Gastrocnemius medialis (tissue), 4 donors: Measurements from ENCODE around the gene SH3PXD2B.

ENCODE experiments used
- POLR2A ChIP-seq, 2 donors: fragments of 450-650 bp; IDR thresholded peaks; one replicate each; pipeline ENCODE4 v1.6.1; 2017; ENCODE audit warnings: antibody characterized with exemption in 2 of 2, mild to moderate bottlenecking in 2 of 2, moderate library complexity in 2 of 2
- TF ChIP-seq, protein P1 (sequence below), 5 experiments: fragments of 450-650 bp in 3 of 5; fragments of 200-600 bp in 2 of 5; sonication (generic) in 2 of 5; IDR thresholded peaks in 4 of 5; conservative IDR thresholded peaks in 1 of 5; 1 replicate in 4 of 5; 2 replicates in 1 of 5; pipeline ENCODE4 v1.5.1; 2016 to 2019; ENCODE audit warnings: antibody characterized with exemption in 5 of 5, mild to moderate bottlenecking in 3 of 5, moderate library complexity in 3 of 5

DNA sequence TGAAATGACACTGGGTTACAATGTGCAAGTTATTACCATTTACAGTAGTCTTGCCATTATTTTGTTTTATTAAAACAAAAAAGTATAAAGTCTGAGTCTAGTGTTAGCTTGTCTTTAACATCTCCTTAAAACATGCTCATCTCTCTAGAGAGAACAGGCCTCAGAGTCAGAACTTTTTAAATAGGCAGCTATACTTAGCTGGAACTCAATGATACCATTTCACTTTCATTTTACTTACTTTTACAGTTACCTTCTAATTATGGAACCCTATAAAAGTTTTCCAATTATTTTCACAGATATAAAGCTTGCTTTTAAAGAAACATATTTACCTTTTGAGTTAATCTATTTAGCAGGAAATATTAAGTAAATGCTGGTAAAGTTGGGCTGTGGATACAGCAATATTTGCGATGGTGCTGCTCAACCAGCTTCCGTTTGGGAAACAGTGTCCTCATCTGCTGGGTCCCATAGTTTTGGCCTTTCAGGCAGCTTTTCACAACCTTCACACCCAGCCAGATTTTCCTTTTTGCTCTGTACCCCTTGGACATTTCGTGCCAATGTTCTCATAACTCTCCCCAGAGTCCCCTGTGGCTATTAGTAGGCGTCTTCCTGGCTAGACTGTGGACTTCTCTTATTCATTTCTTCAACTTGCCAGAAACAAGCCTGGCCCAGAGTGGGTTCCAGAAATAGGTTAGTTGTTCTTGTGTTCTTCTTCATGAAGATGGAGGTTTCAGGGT, 134.4 kb downstream of the SH3PXD2B start:
- TF ChIP-seq, protein P1, sequence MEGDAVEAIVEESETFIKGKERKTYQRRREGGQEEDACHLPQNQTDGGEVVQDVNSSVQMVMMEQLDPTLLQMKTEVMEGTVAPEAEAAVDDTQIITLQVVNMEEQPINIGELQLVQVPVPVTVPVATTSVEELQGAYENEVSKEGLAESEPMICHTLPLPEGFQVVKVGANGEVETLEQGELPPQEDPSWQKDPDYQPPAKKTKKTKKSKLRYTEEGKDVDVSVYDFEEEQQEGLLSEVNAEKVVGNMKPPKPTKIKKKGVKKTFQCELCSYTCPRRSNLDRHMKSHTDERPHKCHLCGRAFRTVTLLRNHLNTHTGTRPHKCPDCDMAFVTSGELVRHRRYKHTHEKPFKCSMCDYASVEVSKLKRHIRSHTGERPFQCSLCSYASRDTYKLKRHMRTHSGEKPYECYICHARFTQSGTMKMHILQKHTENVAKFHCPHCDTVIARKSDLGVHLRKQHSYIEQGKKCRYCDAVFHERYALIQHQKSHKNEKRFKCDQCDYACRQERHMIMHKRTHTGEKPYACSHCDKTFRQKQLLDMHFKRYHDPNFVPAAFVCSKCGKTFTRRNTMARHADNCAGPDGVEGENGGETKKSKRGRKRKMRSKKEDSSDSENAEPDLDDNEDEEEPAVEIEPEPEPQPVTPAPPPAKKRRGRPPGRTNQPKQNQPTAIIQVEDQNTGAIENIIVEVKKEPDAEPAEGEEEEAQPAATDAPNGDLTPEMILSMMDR (IDR thresholded peaks at IDR 0.05 in 4 of 5, conservative IDR thresholded peaks at IDR 0.05 in 1 of 5) = no peak
- no peak for TF ChIP-seq POLR2A (IDR thresholded peaks at IDR 0.05)
